ENCODE data around the gene DNAJB6.

DNAJB6 gene

DNA sequence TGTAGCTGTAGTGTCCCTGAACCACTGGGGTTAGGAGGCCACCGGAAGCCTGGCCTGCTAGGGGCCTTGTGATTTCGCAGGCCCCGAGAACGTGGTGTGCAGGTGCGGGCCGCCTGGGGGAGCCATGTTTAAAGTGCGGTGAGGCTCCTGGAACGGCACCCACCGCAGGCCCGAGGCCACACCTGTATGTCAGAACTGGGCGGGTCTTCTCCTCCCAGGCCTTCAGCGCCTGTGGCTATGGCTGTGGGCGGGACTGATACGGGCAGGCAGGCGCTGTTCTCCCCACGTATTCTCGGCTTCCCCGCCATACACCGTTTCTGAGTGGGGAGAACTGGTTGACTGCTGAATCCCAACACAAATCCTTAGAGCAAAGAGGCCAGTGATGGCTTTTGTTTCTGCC, 74.8 kb downstream of the DNAJB6 start:
- DNase-seq: peak in 4 of 5 donors; percentile 37 to 70 (median 51)

GRCh38 chr7:157412021-157412443, 75.2 kb downstream of the DNAJB6 start:
- peak in 1 of 5 donors; percentile 76 for DNase-seq

- no peak for DNase-seq
Observed at GRCh38 chr7:157412491-157413180, 75.8 kb downstream of the DNAJB6 start.

GRCh38 chr7:157413881-157414701, 77.3 kb downstream of the DNAJB6 start:
- no peak for DNase-seq

GRCh38 chr7:157414702-157415096, 77.9 kb downstream of the DNAJB6 start:
- DNase-seq: no peak

- DNase-seq: no peak
Observed at GRCh38 chr7:157415486-157415885, 78.7 kb downstream of the DNAJB6 start.

DNA sequence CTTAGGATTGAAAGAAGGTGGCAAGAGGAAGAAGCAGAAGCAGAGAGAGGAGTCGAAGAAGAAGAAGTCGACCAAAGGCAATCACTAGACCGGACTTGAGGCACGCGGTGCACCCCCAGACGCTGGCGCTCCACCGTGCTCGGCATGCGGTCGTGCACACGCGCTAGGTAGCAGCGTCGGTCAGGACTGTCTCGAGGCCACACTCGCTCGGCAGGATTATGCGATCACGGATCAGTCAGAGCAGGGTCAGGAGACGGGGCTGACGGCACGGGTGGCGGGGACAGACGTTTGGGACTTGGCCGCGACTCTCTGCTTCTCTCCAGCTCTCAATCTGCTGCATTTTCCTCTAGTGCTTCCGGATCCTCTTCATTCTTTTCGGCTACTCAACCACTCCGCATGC, 79.2 kb downstream of the DNAJB6 start:
- no peak for DNase-seq

DNA sequence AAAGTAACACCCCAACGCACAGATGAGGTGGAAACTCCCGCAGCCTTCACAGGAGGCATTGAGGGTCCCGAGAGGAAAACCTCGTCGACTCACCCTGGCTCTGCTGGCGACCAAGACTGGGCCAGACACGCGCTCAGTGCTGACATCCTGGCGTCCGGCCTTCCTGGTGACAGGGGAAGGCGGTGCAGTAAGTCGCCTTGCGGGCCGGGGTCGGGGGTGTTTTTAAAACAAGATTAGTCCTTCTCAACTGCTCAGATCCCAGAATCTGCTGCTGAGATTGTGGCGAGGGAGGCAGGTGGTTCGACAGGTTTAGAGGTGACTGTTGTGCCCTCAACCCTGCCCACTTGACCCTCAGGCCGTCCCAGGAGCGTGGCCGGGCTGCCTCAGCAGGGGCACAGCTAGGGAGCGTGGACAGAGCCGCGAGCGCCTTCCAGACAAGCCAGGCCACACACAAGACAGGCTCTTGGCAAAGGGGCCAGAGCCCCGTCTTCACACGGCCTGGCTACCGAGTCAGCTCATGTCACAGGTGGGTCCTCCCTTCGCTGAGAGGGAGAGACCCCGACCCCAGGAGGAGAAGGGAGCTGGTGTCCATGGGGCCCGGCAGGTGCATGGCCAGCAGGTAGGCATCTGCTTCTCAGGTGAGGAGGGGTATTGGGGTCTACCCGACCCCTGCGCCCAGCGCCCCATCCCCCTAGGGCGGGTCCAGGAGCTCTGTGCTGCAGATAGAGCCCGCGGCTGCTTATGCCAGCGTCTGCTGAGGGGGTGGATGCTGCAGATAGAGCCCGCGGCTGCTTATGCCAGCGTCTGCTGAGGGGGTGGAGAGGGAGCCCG, 81.6 kb downstream of the DNAJB6 start:
- DNase-seq: no peak

- no peak for DNase-seq
Observed at GRCh38 chr7:157419035-157419293, 82.2 kb downstream of the DNAJB6 start.

DNA sequence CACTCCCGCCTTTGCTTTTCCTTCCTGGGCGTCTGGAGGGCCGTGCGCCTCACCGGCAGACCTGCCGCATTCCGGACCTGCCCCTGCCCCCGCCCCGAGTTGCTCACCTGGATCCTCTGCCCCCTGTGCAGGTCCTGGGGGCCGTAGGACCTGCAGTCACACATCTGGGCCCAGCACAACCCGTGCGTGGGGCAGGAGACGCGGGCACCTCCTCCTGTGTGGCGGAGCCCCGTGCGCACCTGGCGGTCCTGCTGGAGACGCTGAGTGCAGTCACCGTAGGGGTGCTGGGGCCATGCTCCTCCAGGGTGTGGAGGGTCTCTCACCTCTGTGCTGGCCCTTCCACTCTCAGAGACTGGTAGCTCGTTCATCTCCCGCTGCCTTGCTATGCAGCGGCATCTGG, 85.5 kb downstream of the DNAJB6 start:
- DNase-seq: no peak

GRCh38 chr7:157423348-157423747, 86.5 kb downstream of the DNAJB6 start:
- no peak for DNase-seq

DNA sequence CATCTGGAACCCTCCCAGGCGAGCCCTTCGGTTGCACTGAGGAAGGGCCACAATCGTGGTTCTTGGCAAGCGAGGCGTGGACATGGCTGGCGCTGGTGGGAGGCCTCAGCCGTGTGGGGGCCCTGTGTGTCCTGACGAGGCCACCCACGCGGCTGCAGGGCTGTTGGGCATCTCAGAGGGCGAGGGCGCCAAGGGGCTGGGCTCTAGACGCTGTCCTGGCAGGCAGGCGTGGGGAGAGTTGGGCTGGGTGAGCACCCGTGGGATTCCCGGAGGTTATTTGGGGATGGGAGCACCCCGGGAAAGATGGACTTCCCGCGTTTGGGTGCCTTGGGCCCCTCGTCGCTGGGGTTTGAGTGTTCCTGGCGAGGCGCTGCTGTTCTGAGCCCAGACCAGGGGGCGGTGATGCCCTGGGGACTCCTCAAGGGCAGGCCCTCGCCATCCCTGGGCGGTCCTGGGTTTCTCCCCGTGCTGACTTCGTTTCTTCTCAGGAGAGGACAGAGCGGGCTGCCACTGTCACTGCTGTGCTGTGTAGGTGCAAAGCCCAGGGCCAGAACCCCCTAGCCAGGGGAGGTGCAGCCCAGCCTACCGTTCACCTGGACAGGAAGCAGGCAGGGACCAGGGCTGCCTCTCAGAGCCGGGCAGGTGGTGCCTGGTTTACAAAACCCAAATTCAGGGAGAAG, 87.2 kb downstream of the DNAJB6 start:
- DNase-seq: no peak

GRCh38 chr7:157425137-157425731, 88.4 kb downstream of the DNAJB6 start:
- no peak for DNase-seq

DNA sequence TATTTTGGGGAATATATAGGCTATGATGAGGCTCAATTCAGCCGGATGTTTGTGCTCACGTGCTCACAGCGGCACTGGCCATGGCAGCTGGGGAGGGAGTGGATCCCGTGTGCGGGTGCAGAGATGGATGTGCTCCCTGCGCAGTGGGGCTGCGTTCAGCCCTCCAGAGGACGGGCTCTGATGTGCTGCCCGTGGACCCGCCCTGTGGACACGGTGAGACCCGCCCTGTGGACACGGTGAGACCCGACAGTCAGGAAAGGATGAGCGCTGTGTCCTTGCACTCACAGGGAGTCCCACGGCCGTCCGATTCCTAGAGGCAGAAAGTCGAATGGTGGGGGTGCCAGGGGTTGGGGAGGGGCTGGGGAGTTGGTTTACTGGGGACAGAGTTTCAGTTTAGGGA, 89.0 kb downstream of the DNAJB6 start:
- DNase-seq: no peak

DNA sequence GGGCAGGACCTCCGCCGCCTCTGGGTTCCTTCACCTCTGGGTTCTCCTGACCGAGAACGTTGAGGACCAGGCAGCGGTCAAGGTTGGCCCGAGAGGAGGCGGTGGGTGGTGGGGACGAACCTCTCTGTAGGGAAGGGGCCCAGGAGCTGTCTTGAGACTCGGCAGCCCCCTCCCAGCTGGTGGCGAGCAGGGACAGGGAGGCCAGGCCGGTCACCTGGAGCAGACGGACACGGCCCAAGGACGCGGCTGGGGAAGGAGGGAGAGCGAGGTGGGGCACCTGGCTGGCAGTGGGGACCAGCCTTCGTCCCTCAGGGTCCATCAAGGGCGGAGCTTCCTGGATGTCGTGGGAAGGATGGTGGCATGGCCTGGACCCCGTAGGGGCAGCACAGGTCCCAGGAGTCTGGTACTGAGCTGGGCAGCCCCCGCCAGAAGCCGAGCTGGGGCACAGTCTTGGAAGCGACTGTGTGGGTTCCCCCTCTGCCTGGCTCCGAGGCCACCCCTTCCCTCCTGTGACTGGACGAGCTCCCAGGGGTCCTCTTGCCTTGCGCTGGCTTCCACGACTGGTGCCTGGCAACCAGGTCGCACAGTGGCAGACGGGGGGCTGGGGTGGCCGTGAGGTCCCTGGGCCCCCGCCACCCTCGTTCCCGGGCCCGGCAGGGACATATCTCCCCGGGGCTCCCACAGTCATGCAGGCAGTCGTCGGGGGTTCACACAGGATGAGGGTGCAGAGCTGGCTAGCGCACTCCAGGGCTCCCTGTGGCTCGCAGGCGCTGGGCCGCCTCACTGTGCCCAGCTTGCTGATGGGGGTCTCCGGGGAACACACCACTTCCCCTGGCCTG, 89.9 kb downstream of the DNAJB6 start:
- no peak for DNase-seq

- no peak for DNase-seq
Observed at GRCh38 chr7:157427811-157428553, 91.2 kb downstream of the DNAJB6 start.

GRCh38 chr7:157428554-157428945, 91.7 kb downstream of the DNAJB6 start:
- no peak for DNase-seq

GRCh38 chr7:157429001-157429679, 92.3 kb downstream of the DNAJB6 start:
- no peak for DNase-seq

DNA sequence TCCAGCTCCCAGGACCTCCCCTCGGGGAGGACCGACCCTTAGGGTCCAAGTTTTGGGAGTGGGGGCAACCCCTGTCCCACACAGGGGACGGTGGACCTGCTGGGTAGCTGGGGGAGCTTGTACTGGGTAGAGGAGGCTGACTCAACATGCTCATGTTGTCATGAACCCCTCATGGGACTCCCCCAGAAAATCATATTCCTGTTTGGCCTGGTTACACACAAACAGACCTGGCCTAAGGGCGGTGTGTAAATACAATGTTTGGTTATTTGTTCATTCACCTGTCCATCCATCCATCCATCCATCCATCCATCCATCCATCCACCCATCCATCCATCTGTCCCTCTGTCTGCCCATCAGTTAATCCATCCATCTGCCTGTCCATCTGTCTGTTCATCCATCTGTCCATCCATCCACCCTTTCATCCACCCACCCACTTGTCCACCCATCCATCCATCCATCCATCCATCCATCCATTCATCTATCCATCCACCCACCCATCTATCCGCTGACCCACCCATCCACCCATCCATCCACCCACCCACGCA, 92.9 kb downstream of the DNAJB6 start:
- DNase-seq: no peak

DNA sequence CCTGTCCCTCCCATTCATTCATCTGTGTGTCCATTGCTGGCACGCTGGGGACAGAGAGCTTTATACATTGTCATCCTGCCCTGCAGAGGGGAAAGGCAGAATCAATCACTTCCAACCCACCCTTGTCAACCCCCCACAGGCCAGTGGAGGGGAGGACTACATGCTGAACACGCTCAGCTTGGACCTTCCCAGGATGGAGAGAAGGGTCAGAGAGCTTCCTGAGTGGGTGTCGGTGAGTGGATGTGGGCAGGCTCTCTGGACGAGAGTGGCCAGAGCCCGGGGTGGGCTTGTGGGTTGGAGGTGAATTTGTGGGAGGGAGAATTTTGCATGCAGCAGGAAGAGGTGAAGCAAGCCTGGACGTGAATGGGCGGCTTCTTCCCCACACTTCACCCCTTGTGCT, 93.9 kb downstream of the DNAJB6 start:
- DNase-seq: no peak

Measured in T-helper 1 cell (primary cell).